Neural progenitor cell (in vitro differentiated cells): ENCODE measurements around the gene PLD5.

ENCODE experiments used
- EZH2 ChIP-seq: fragments of 200-600 bp; sonication (generic); IDR thresholded peaks from 2 replicates; pipeline ENCODE4 v1.6.1; 2017; ENCODE audit warnings: antibody characterized with exemption, mild to moderate bottlenecking, moderate library complexity
- EZH2phosphoT487 ChIP-seq: fragments of 200-600 bp; sonication (generic); IDR thresholded peaks from 2 replicates; pipeline ENCODE4 v1.6.1; 2017; ENCODE audit warnings: antibody characterized with exemption

- TF ChIP-seq EZH2phosphoT487 = no peak
- no peak for TF ChIP-seq EZH2
Observed at GRCh38 chr1:242034392-242034791, 490.1 kb downstream of the PLD5 start.
